AG09319 (cell line): ENCODE data around the gene CAP2.

Experiments used
- DNase-seq: peaks from one replicate; pipeline ENCODE4 v3.0.0-alpha.2; 2010; ENCODE audit warnings: low read depth; ENCODE audit errors: extremely low read depth
- CTCF ChIP-seq: IDR thresholded peaks from 2 replicates; pipeline ENCODE4 v1.5.1; 2011; ENCODE audit warnings: low read depth, mild to moderate bottlenecking, inconsistent platforms, low read length, moderate library complexity

CAP2 gene

GRCh38 chr6:17358515-17358914 lies 34.9 kb upstream of the CAP2 start:
- no peak for DNase-seq
- no peak for TF ChIP-seq CTCF

GRCh38 chr6:17360564-17360963 lies 32.8 kb upstream of the CAP2 start:
- no peak for TF ChIP-seq CTCF
- no peak for DNase-seq

- TF ChIP-seq CTCF, result no peak
- DNase-seq, result no peak
Measured at GRCh38 chr6:17361013-17361412, 32.4 kb upstream of the CAP2 start.

- no peak for TF ChIP-seq CTCF
- no peak for DNase-seq
Measured at GRCh38 chr6:17365961-17366360, 27.4 kb upstream of the CAP2 start.

- no peak for TF ChIP-seq CTCF
- no peak for DNase-seq
Measured at GRCh38 chr6:17367868-17368267, 25.5 kb upstream of the CAP2 start.

- no peak for TF ChIP-seq CTCF
- DNase-seq, result no peak
Measured at GRCh38 chr6:17381424-17382147, 11.8 kb upstream of the CAP2 start.

- TF ChIP-seq CTCF, result no peak
- DNase-seq, result no peak
Measured at GRCh38 chr6:17385660-17386059, 7.7 kb upstream of the CAP2 start.
